ENCODE measurements around the gene KRT80. TPM values are rescaled to one million over a fixed set of nuclear protein-coding genes. Genes with fewer than 3 reads are reported as not detected.

KRT80 gene
- total RNA-seq, 5 donors from 2014 or later (not counting 1 experiment from before 2014, with no cell fraction given), result 0.09 to 0.12 TPM; not detected in 3

DNA sequence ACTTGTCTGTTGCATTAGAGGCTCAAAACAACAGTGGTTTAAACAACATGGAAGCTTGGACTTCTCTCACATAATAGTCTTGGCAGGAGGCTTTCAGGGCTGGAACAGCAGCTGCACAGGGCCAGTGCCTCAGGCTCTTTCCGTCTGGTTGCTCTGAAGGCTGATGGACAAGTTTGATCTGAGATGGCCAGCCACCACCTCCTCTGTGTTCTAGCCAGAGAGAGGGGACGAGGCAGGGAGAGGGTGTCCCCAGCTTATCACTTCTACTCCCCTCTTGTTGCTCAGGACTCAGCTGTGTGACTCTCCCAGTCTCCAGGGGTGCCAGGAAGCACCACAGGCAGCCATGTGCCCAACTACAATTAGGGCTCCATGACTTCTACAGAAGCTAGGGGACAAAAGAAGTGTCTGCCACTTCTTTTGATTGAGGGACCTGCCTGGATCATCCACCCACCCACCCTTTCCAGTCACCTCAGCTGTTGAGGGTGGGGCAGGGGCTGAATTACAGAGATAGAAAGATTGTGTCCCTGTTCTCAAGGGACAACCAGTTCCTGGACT is 65.7 kb downstream of the KRT80 start:
- CTCF ChIA-PET, result interaction anchor here in 1 of 2 donors (0.6 to 1.0 kb wide), 2 partner anchors 101 to 1559 kb away, joined by 3 read pairs; no protein-coding TSS in a partner anchor
- H3K4me1 Mint-ChIP-seq, result peaks cover 2 to 6% (median 4%) of the 10 kb centered on the region in 3 donors

DNA sequence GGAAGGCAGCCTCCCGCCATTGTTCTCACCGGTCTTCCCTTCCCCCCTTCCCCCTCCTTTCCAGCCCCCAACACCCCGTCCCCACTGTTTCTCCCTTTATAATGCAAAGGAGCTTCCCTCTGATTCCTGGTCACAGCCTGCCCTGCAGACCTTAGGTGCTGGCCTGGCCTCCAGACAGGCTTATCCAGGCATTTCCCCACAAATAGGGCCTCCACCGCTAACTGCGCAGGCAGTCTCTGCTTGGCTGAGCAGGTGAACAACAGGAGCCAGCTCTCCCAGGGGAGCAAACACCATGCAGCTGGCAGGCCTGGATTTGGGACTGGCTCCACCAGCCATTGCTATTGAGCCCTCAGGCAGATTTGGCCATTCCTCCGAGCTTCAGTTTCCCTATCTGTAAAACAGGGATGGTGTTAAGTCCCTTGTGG is 66.3 kb downstream of the KRT80 start:
- Mint-ChIP-seq H3K4me1 (peaks cover 3 to 6% (median 4%) of the 10 kb centered on the region in 3 donors), H3K9me3 (no peaks in the 10 kb centered on the region), H3K36me3 (no peaks in the 10 kb centered on the region), H3K27ac (no peak overlapping the region), H3K4me3 (no peak overlapping the region), H3K27me3 (peaks cover 21 to 23% of the 10 kb centered on the region in 2 donors)
- Histone ChIP-seq H3K4me3 (ENCODE audit: control insufficient read depth in 1 of 2, extremely low read depth in 1 of 2, low read length in 1 of 2) (no peak overlapping the region), H3K36me3 (ENCODE audit: control insufficient read depth in 2 of 2, extremely low read depth in 1 of 2, insufficient read depth in 1 of 2, low read length in 1 of 2) (no peaks in the 10 kb centered on the region), H3K4me1 (ENCODE audit: control insufficient read depth in 1 of 2, extremely low read depth in 1 of 2, insufficient read depth in 2 of 2, low read length in 2 of 2) (peaks cover 0 to 5% of the 10 kb centered on the region in 2 experiments), H3K9me3 (no peaks in the 10 kb centered on the region), H3K27ac (ENCODE audit: low read length) (no peak overlapping the region), H3K27me3 (replicated peaks in 1 of 2; ENCODE audit: control insufficient read depth in 2 of 2, extremely low read depth in 1 of 2, insufficient read depth in 2 of 2, low read length in 1 of 2) (peaks cover 0 to 65% of the 10 kb centered on the region in 2 experiments)
- WGBS (ENCODE audit: insufficient coverage), result 66% methylated on average over 5 of the region's 6 CpGs
- CTCF ChIA-PET, result interaction anchor here in 1 of 2 donors (1.0 kb wide), 1 partner anchor 100 kb away, joined by 3 read pairs; no protein-coding TSS in a partner anchor
- DNase-seq (no peak), ATAC-seq (replicated peaks in 1 of 4) (no peak)
- POLR2A ChIA-PET, result no interaction called here

More for the DNA sequence above, 65.7 kb downstream of the KRT80 start:
- Histone ChIP-seq H3K4me3 (ENCODE audit: control insufficient read depth in 1 of 2, extremely low read depth in 1 of 2, low read length in 1 of 2) (no peak overlapping the region), H3K4me1 (ENCODE audit: control insufficient read depth in 1 of 2, extremely low read depth in 1 of 2, insufficient read depth in 2 of 2, low read length in 2 of 2) (peaks cover 0 to 5% of the 10 kb centered on the region in 2 experiments), H3K9me3 (no peaks in the 10 kb centered on the region), H3K36me3 (ENCODE audit: control insufficient read depth in 2 of 2, extremely low read depth in 1 of 2, insufficient read depth in 1 of 2, low read length in 1 of 2) (no peaks in the 10 kb centered on the region), H3K27ac (ENCODE audit: low read length) (no peak overlapping the region), H3K27me3 (replicated peaks in 1 of 2; ENCODE audit: control insufficient read depth in 2 of 2, extremely low read depth in 1 of 2, insufficient read depth in 2 of 2, low read length in 1 of 2) (peaks cover 0 to 63% of the 10 kb centered on the region in 2 experiments)
- no CpG with 5 or more reads among the region's 2 CpGs for WGBS (ENCODE audit: insufficient coverage)
- H3K9me3 Mint-ChIP-seq, result no peaks in the 10 kb centered on the region
- H3K27ac Mint-ChIP-seq, result no peak overlapping the region
- DNase-seq (peak in 1 of 35 experiments; percentile 4), ATAC-seq (replicated peaks in 1 of 4) (no peak)
- H3K36me3 Mint-ChIP-seq, result no peaks in the 10 kb centered on the region
- no peak overlapping the region for H3K4me3 Mint-ChIP-seq
- H3K27me3 Mint-ChIP-seq, result peaks cover 20 to 21% of the 10 kb centered on the region in 2 donors
- POLR2A ChIA-PET, result no interaction called here

DNA sequence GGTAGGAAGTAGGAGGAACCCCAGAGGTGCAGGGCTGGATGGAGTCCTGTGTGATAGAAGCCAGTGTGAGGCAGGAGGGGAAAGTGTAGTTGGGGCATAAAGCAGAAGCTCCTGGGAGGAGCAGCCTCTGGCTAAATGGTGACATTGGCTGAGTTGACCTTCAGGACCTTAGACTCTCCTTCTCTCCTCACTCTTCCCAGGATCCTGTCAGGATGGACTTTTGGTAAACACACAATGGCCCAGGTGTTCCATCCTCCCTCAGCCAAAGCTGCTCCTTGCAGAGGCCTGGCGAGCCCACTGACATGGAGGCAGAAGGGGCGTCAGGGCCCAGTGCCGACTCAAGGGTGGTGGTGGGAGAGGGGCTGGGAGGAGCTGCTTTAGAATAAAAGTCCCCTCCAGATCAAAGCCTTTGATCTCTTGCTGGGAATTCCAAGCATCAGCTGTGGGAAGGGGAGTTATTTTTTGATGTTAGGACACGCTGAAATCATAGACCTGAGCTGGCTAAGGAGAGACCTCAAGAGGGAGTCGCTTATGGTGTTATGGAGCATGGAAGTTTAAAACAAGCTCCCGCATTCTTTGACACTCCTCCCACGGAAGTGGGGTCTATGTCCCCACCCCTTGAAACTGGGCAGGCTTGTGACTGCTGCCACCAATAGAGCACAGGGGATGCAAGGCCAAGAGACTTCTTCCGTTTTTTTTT is 68.2 kb downstream of the KRT80 start:
- H3K4me3 Mint-ChIP-seq, result no peak overlapping the region
- H3K9me3 Mint-ChIP-seq, result no peaks in the 10 kb centered on the region
- ChIA-PET POLR2A (interaction anchor here in 1 of 2 donors (0.6 kb wide), 1 partner anchor 87 kb away, joined by 8 read pairs; no protein-coding TSS in a partner anchor), CTCF (interaction anchor here (0.6 to 1.0 kb wide), 6 partner anchors 55 to 268 kb away, joined by 3 to 6 read pairs (median 4); no protein-coding TSS in a partner anchor)
- H3K4me3 ChIP-seq (ENCODE audit: control insufficient read depth in 1 of 2, extremely low read depth in 1 of 2, low read length in 1 of 2), result no peak overlapping the region
- ATAC-seq (replicated peaks in 1 of 4) (no peak), DNase-seq (no peak)
- H3K36me3 ChIP-seq (ENCODE audit: control insufficient read depth in 2 of 2, extremely low read depth in 1 of 2, insufficient read depth in 1 of 2, low read length in 1 of 2), result no peaks in the 10 kb centered on the region
- peaks cover 21 to 23% of the 10 kb centered on the region in 2 donors for H3K27me3 Mint-ChIP-seq
- no peak overlapping the region for H3K27ac ChIP-seq (ENCODE audit: low read length)
- peaks cover 0 to 12% of the 10 kb centered on the region in 2 experiments for H3K4me1 ChIP-seq (ENCODE audit: control insufficient read depth in 1 of 2, extremely low read depth in 1 of 2, insufficient read depth in 2 of 2, low read length in 2 of 2)
- H3K4me1 Mint-ChIP-seq, result peaks cover 6 to 13% (median 6%) of the 10 kb centered on the region in 3 donors
- H3K27ac Mint-ChIP-seq, result no peak overlapping the region
- 20% methylated on average over 1 of the region's 8 CpGs for WGBS (ENCODE audit: insufficient coverage)
- no peaks in the 10 kb centered on the region for H3K36me3 Mint-ChIP-seq
- H3K27me3 ChIP-seq (replicated peaks in 1 of 2; ENCODE audit: control insufficient read depth in 2 of 2, extremely low read depth in 1 of 2, insufficient read depth in 2 of 2, low read length in 1 of 2), result peaks cover 0 to 75% of the 10 kb centered on the region in 2 experiments
- H3K9me3 ChIP-seq, result no peaks in the 10 kb centered on the region

DNA sequence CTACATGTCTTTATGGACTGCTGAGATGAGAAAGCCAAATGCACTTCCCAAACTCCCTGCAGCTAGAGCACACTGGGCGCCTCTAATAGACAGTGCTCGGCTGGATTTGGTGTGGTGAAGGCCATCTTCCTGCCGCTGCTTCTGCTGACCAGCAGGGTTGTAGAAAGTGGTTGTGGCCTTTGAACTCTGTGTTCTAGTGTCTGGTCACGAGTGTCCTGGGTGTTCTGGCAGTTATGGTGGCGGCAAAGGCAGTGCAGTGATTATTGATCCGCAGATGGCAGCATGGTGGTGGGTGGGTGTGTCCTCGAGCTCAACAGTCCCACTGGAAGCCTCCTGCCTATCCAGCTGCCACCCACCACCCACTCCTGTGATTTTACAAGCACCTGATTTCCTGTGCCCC is 68.9 kb downstream of the KRT80 start:
- no peak overlapping the region for H3K4me3 ChIP-seq (ENCODE audit: control insufficient read depth in 1 of 2, extremely low read depth in 1 of 2, low read length in 1 of 2)
- H3K27me3 ChIP-seq (replicated peaks in 1 of 2; ENCODE audit: control insufficient read depth in 2 of 2, extremely low read depth in 1 of 2, insufficient read depth in 2 of 2, low read length in 1 of 2), result peaks cover 0 to 71% of the 10 kb centered on the region in 2 experiments
- peaks cover 0 to 12% of the 10 kb centered on the region in 2 experiments for H3K4me1 ChIP-seq (ENCODE audit: control insufficient read depth in 1 of 2, extremely low read depth in 1 of 2, insufficient read depth in 2 of 2, low read length in 2 of 2)
- peaks cover 18 to 21% of the 10 kb centered on the region in 2 donors for H3K27me3 Mint-ChIP-seq
- no peaks in the 10 kb centered on the region for H3K9me3 ChIP-seq
- H3K36me3 Mint-ChIP-seq, result no peaks in the 10 kb centered on the region
- DNase-seq (no peak), ATAC-seq (replicated peaks in 1 of 4) (no peak)
- 83% methylated on average over 3 of the region's 7 CpGs for WGBS (ENCODE audit: insufficient coverage)
- H3K36me3 ChIP-seq (ENCODE audit: control insufficient read depth in 2 of 2, extremely low read depth in 1 of 2, insufficient read depth in 1 of 2, low read length in 1 of 2), result no peaks in the 10 kb centered on the region
- H3K27ac Mint-ChIP-seq, result no peak overlapping the region
- H3K27ac ChIP-seq (ENCODE audit: low read length), result no peak overlapping the region
- CTCF ChIA-PET, result interaction anchor here (0.6 to 0.7 kb wide), 4 partner anchors 89 to 219 kb away, joined by 4 to 6 read pairs (median 5); no protein-coding TSS in a partner anchor
- no peak overlapping the region for H3K4me3 Mint-ChIP-seq
- POLR2A ChIA-PET, result interaction anchor here in 1 of 2 donors (0.6 kb wide), 1 partner anchor 86 kb away, joined by 8 read pairs; no protein-coding TSS in a partner anchor
- H3K4me1 Mint-ChIP-seq, result peaks cover 6 to 13% (median 6%) of the 10 kb centered on the region in 3 donors
- no peaks in the 10 kb centered on the region for H3K9me3 Mint-ChIP-seq

DNA sequence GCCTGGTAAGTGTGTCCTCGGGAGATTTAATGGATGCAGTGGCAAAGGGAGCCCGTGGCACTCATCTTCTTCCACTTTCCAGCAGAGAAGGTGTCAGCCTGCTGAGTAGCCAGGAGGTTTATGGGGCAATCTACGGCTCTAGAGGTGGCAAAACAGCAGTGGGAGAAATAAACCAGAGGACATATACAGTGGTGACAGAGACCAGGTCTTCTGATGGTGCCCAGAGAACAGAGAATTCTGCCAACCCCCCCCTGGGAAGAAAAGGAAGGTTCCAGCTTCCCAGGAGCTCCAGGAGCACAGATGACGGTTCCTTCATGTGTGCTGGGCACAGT is 69.3 kb downstream of the KRT80 start:
- peaks cover 0 to 12% of the 10 kb centered on the region in 2 experiments for H3K4me1 ChIP-seq (ENCODE audit: control insufficient read depth in 1 of 2, extremely low read depth in 1 of 2, insufficient read depth in 2 of 2, low read length in 2 of 2)
- no peak overlapping the region for H3K4me3 ChIP-seq (ENCODE audit: control insufficient read depth in 1 of 2, extremely low read depth in 1 of 2, low read length in 1 of 2)
- no peaks in the 10 kb centered on the region for H3K36me3 Mint-ChIP-seq
- H3K4me1 Mint-ChIP-seq, result peaks cover 6 to 13% (median 6%) of the 10 kb centered on the region in 3 donors
- 68% methylated on average over 3 of the region's 4 CpGs for WGBS (ENCODE audit: insufficient coverage)
- no peak overlapping the region for H3K27ac ChIP-seq (ENCODE audit: low read length)
- no peak for ATAC-seq (replicated peaks in 1 of 4)
- H3K4me3 Mint-ChIP-seq, result no peak overlapping the region
- H3K27me3 ChIP-seq (replicated peaks in 1 of 2; ENCODE audit: control insufficient read depth in 2 of 2, extremely low read depth in 1 of 2, insufficient read depth in 2 of 2, low read length in 1 of 2), result peaks cover 0 to 68% of the 10 kb centered on the region in 2 experiments
- peaks cover 15 to 21% of the 10 kb centered on the region in 2 donors for H3K27me3 Mint-ChIP-seq
- ChIA-PET POLR2A (no interaction called here), CTCF (interaction anchor here in 1 of 2 donors (0.6 kb wide), 1 partner anchor 89 kb away, joined by 5 read pairs; no protein-coding TSS in a partner anchor)
- DNase-seq, result no peak
- H3K9me3 ChIP-seq, result no peaks in the 10 kb centered on the region
- no peaks in the 10 kb centered on the region for H3K9me3 Mint-ChIP-seq
- H3K36me3 ChIP-seq (ENCODE audit: control insufficient read depth in 2 of 2, extremely low read depth in 1 of 2, insufficient read depth in 1 of 2, low read length in 1 of 2), result no peaks in the 10 kb centered on the region
- H3K27ac Mint-ChIP-seq, result no peak overlapping the region

DNA sequence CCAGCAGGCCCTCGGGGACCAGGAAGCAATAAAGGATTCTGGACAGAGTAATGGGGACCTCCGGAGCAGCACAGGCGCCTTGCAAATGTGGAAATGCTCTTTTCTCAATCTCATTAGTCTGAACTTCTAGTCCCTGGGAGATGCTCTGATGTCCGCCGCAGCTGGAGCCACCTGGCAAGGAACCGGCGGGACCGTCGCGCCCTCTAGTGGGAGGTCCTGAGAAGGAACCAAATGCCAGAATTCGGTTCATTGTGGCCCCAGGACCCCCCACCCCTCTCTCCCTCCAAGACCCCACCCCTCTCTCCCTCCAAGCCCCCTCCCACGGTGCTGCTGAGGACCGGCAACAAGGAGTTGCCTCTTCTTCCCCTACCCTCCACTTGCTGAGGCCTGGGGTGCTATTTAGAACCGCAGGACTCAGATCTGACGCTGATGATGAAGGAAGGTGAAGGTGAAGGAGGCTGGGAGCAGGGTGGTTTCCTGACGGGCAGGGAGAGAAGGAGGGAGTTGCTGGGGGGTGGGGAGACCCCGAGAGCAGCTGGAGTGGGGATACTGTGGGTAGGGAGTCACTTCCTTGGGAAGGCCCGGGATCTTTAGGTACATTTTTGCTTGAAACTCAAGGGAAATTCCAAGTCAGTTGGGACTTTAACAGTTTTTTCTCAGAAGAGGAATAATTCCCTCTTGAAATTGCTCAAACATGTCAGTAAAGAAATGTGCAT is 69.8 kb downstream of the KRT80 start:
- peaks cover 0 to 12% of the 10 kb centered on the region in 2 experiments for H3K4me1 ChIP-seq (ENCODE audit: control insufficient read depth in 1 of 2, extremely low read depth in 1 of 2, insufficient read depth in 2 of 2, low read length in 2 of 2)
- Mint-ChIP-seq H3K4me3 (no peak overlapping the region), H3K4me1 (peaks cover 6 to 14% (median 8%) of the 10 kb centered on the region in 3 donors), H3K27ac (no peak overlapping the region), H3K27me3 (peaks cover 10 to 20% of the 10 kb centered on the region in 2 donors), H3K36me3 (no peaks in the 10 kb centered on the region), H3K9me3 (no peaks in the 10 kb centered on the region)
- ChIA-PET CTCF (interaction anchor here (0.8 to 0.9 kb wide), 2 partner anchors 9 to 96 kb away, joined by 3 to 6 read pairs; no protein-coding TSS in a partner anchor), POLR2A (no interaction called here)
- no peak overlapping the region for H3K27ac ChIP-seq (ENCODE audit: low read length)
- H3K27me3 ChIP-seq (replicated peaks in 1 of 2; ENCODE audit: control insufficient read depth in 2 of 2, extremely low read depth in 1 of 2, insufficient read depth in 2 of 2, low read length in 1 of 2), result peaks cover 0 to 64% of the 10 kb centered on the region in 2 experiments
- no peaks in the 10 kb centered on the region for H3K36me3 ChIP-seq (ENCODE audit: control insufficient read depth in 2 of 2, extremely low read depth in 1 of 2, insufficient read depth in 1 of 2, low read length in 1 of 2)
- DNase-seq (peak in 34 of 35 experiments; percentile 9 to 73 (median 48)), ATAC-seq (replicated peaks in 1 of 4) (peak in 3 of 4 experiments; percentile 44 to 51 (median 49))
- no peak overlapping the region for H3K4me3 ChIP-seq (ENCODE audit: control insufficient read depth in 1 of 2, extremely low read depth in 1 of 2, low read length in 1 of 2)
- H3K9me3 ChIP-seq, result no peaks in the 10 kb centered on the region
- 19% methylated on average over 12 of the region's 18 CpGs for WGBS (ENCODE audit: insufficient coverage)

Data from T-cell (primary cell).